Liver (tissue), 9 donors: ENCODE measurements around the gene CIAO3. TPM values are rescaled to one million over a fixed set of nuclear protein-coding genes. Genes with fewer than 3 reads are reported as not detected.

Experiments used
- DNase-seq: peaks from one replicate; pipeline ENCODE4 v3.0.0-alpha.2; 2017; ENCODE audit warnings: low spot score
- H3K27ac ChIP-seq, 2 donors: one replicate each; pipeline ENCODE4 v1.7.0; 2013; ENCODE audit warnings: inconsistent platforms in 2 of 2, low read length in 2 of 2, control low read depth in 1 of 2, low read depth in 1 of 2, mild to moderate bottlenecking in 1 of 2
- H3K27me3 ChIP-seq, 4 donors: one replicate each; pipeline versions ENCODE4 v1.6.1 to v1.7.0; 2013; ENCODE audit warnings: low read length in 3 of 4, inconsistent platforms in 1 of 4, mild to moderate bottlenecking in 1 of 4, moderate library complexity in 1 of 4; ENCODE audit not compliant: control insufficient read depth in 4 of 4, insufficient read depth in 4 of 4
- H3K36me3 ChIP-seq, 4 donors: one replicate each; pipeline versions ENCODE4 v1.6.1 to v1.7.0; 2013; ENCODE audit warnings: low read length in 3 of 4, mild to moderate bottlenecking in 3 of 4, low read depth in 1 of 4, moderate library complexity in 1 of 4; ENCODE audit not compliant: control insufficient read depth in 4 of 4, insufficient read depth in 3 of 4
- H3K4me1 ChIP-seq, 4 donors: one replicate each; pipeline versions ENCODE4 v1.6.1 to v1.7.0; 2013; ENCODE audit warnings: low read length in 3 of 4, mild to moderate bottlenecking in 3 of 4, moderate library complexity in 1 of 4; ENCODE audit not compliant: control insufficient read depth in 4 of 4, insufficient read depth in 4 of 4
- H3K4me3 ChIP-seq, 3 donors: one replicate each; pipeline versions ENCODE4 v1.6.1 to v1.7.0; 2013; ENCODE audit warnings: low read length in 3 of 3, control low read depth in 1 of 3, low read depth in 1 of 3, mild to moderate bottlenecking in 1 of 3
- H3K9ac ChIP-seq, 2 donors: one replicate each; pipeline ENCODE4 v1.7.0; 2013; ENCODE audit warnings: low read length in 2 of 2, mild to moderate bottlenecking in 2 of 2, moderate library complexity in 2 of 2, control low read depth in 1 of 2, low read depth in 1 of 2
- H3K9me3 ChIP-seq, 4 donors: one replicate each; pipeline versions ENCODE4 v1.6.1 to v1.7.0; 2013; ENCODE audit warnings: low read length in 3 of 4; ENCODE audit not compliant: control insufficient read depth in 4 of 4
- ATF3 ChIP-seq: IDR thresholded peaks from 2 replicates; pipeline ENCODE4 v1.6.1; 2016; ENCODE audit warnings: antibody characterized with exemption
- CTCF ChIP-seq: fragments of 150-350 bp; IDR thresholded peaks from 2 replicates; pipeline ENCODE4 v1.5.1; 2017; ENCODE audit warnings: improper control_type of control experiment, low read depth, low read length; ENCODE audit not compliant: missing input control
- EGR1 ChIP-seq, 2 donors: IDR thresholded peaks; 2 replicates each; pipeline ENCODE4 v1.6.1; 2016 to 2018; ENCODE audit warnings: antibody characterized with exemption in 2 of 2, low read depth in 2 of 2
- FOXA1 ChIP-seq: IDR thresholded peaks from 2 replicates; pipeline ENCODE4 v1.6.1; 2016; ENCODE audit warnings: antibody characterized with exemption
- FOXA2 ChIP-seq: IDR thresholded peaks from 2 replicates; pipeline ENCODE4 v1.6.1; 2016; ENCODE audit warnings: antibody characterized with exemption
- GABPA ChIP-seq, 2 donors: IDR thresholded peaks in 1 of 2; conservative IDR thresholded peaks in 1 of 2; 2 replicates each; pipeline ENCODE4 v1.6.1; 2016; ENCODE audit warnings: antibody characterized with exemption in 2 of 2, mild to moderate bottlenecking in 1 of 2, moderate library complexity in 1 of 2
- HNF4A ChIP-seq, 2 donors: conservative IDR thresholded peaks; 2 replicates each; pipeline ENCODE4 v1.6.1; 2016; ENCODE audit warnings: antibody characterized with exemption in 2 of 2, mild to moderate bottlenecking in 2 of 2
- HNF4G ChIP-seq: IDR thresholded peaks from 2 replicates; pipeline ENCODE4 v1.6.1; 2016; ENCODE audit warnings: antibody characterized with exemption
- JUND ChIP-seq, 2 donors: IDR thresholded peaks; 2 replicates each; pipeline ENCODE4 v1.6.1; 2016; ENCODE audit warnings: antibody characterized with exemption in 2 of 2
- MAX ChIP-seq: IDR thresholded peaks from 2 replicates; pipeline ENCODE4 v1.6.1; 2016; ENCODE audit warnings: antibody characterized with exemption
- NR2F2 ChIP-seq: IDR thresholded peaks from 2 replicates; pipeline ENCODE4 v1.6.1; 2016; ENCODE audit warnings: antibody characterized with exemption
- RAD21 ChIP-seq, 2 donors: IDR thresholded peaks; 2 replicates each; pipeline ENCODE4 v1.6.1; 2016; ENCODE audit warnings: antibody characterized with exemption in 2 of 2, mild to moderate bottlenecking in 2 of 2
- REST ChIP-seq: IDR thresholded peaks from 2 replicates; pipeline ENCODE4 v1.6.1; 2016; ENCODE audit warnings: antibody characterized with exemption, mild to moderate bottlenecking
- RXRA ChIP-seq, 2 donors: IDR thresholded peaks; 2 replicates each; pipeline ENCODE4 v1.6.1; 2017 to 2018; ENCODE audit warnings: antibody characterized with exemption in 2 of 2, mild to moderate bottlenecking in 1 of 2
- SP1 ChIP-seq: IDR thresholded peaks from 2 replicates; pipeline ENCODE4 v1.6.1; 2018; ENCODE audit warnings: antibody characterized with exemption, mild to moderate bottlenecking
- TAF1 ChIP-seq: conservative IDR thresholded peaks from 2 replicates; pipeline ENCODE4 v1.6.1; 2016; ENCODE audit warnings: antibody characterized with exemption, mild to moderate bottlenecking
- YY1 ChIP-seq: IDR thresholded peaks from 2 replicates; pipeline ENCODE4 v1.6.1; 2016; ENCODE audit warnings: antibody characterized with exemption, mild to moderate bottlenecking
- ZBTB33 ChIP-seq: IDR thresholded peaks from 2 replicates; pipeline ENCODE4 v1.6.1; 2016; ENCODE audit warnings: antibody characterized with exemption
- WGBS: extraction: QIAGEN DNeasy Blood & Tissue Kit; methylation state at CpG from one replicate; pipeline ENCODE4 v1.1.7; 2013; 5-methylcytosine and 5-hydroxymethylcytosine counted together
- polyA plus RNA-seq, 2 donors: library from polyadenylated mRNA; stranded (reverse) in 1 of 2; unstranded in 1 of 2; fragments of 200-250 nt in 1 of 2; fragments of >200 nt in 1 of 2; fragmentation: Nextera tagmentation in 1 of 2; extraction: Ambion mirVana in 1 of 2; gene quantifications; one replicate each; pipeline versions ENCODE4 v1.2.1 to v1.2.3, GENCODE V29; 2013 to 2015
- total RNA-seq, 2 donors: library from RNA; depleted of rRNA; stranded (reverse); fragments of >200 nt; gene quantifications; one replicate each; pipeline ENCODE4 v1.2.3, GENCODE V29; 2014
- donor health status: healthy.
- donor health status: healthy.
- donor health status: healthy.
- donor health status: healthy.
- donor health status: healthy.

The CIAO3 gene
- total and polyA plus RNA-seq, 4 donors: 13.2 to 24.3 (median 16.5) TPM

GRCh38 chr16:735982-736453, 4.8 kb downstream of the CIAO3 start:
- Histone ChIP-seq H3K9ac (no peak overlapping the region), H3K27me3 (no peaks in the 10 kb centered on the region), H3K36me3 (peaks cover 12 to 54% (median 14%) of the 10 kb centered on the region in 4 donors), H3K4me1 (peaks cover 7 to 12% (median 12%) of the 10 kb centered on the region in 4 donors), H3K9me3 (no peaks in the 10 kb centered on the region), H3K27ac (no peak overlapping the region), H3K4me3 (no peak overlapping the region)
- no peak for DNase-seq
- TF ChIP-seq RXRA (IDR thresholded peaks at IDR 0.05): no peak
- no peak for TF ChIP-seq NR2F2
- TF ChIP-seq HNF4A (conservative IDR thresholded peaks at IDR 0.05): no peak
- TF ChIP-seq TAF1: no peak
- no peak for TF ChIP-seq YY1
- TF ChIP-seq REST: no peak
- no peak for TF ChIP-seq MAX
- no peak for TF ChIP-seq RAD21 (IDR thresholded peaks at IDR 0.05)
- no peak for TF ChIP-seq SP1
- TF ChIP-seq EGR1 (IDR thresholded peaks at IDR 0.05; ENCODE audit: low read depth in 2 of 2): no peak
- no peak for TF ChIP-seq FOXA2
- TF ChIP-seq FOXA1: no peak
- TF ChIP-seq ZBTB33: no peak
- no peak for TF ChIP-seq GABPA (IDR thresholded peaks at IDR 0.05 in 1 of 2, conservative IDR thresholded peaks at IDR 0.05 in 1 of 2)
- no peak for TF ChIP-seq HNF4G
- TF ChIP-seq ATF3: no peak
- no peak for TF ChIP-seq JUND (IDR thresholded peaks at IDR 0.05)
- 91% methylated on average over 13 of the region's 13 CpGs for WGBS

GRCh38 chr16:734981-735881, 5.6 kb downstream of the CIAO3 start:
- Histone ChIP-seq H3K9ac (no peak overlapping the region), H3K9me3 (no peaks in the 10 kb centered on the region), H3K36me3 (peaks cover 12 to 55% (median 14%) of the 10 kb centered on the region in 4 donors), H3K4me1 (peaks cover 6 to 10% (median 9%) of the 10 kb centered on the region in 4 donors), H3K27ac (no peak overlapping the region), H3K4me3 (no peak overlapping the region), H3K27me3 (no peaks in the 10 kb centered on the region)
- 95% methylated on average over 25 of the region's 25 CpGs for WGBS
- no peak for DNase-seq
- TF ChIP-seq FOXA1: no peak
- no peak for TF ChIP-seq EGR1 (IDR thresholded peaks at IDR 0.05; ENCODE audit: low read depth in 2 of 2)
- no peak for TF ChIP-seq ZBTB33
- TF ChIP-seq GABPA (IDR thresholded peaks at IDR 0.05 in 1 of 2, conservative IDR thresholded peaks at IDR 0.05 in 1 of 2): no peak
- no peak for TF ChIP-seq RAD21 (IDR thresholded peaks at IDR 0.05)
- no peak for TF ChIP-seq YY1
- TF ChIP-seq CTCF: no peak
- TF ChIP-seq MAX: no peak
- TF ChIP-seq ATF3: no peak
- TF ChIP-seq HNF4A (conservative IDR thresholded peaks at IDR 0.05): no peak
